H1 (cell line): ENCODE results near the gene DOCK3. TPM values are rescaled to one million over a fixed set of nuclear protein-coding genes. Genes with fewer than 3 reads are reported as not detected.

Experiments
- CTCF ChIA-PET: fragments of 300-600 bp; sonication (Branson Sonifier 250); formaldehyde crosslinking; loops from one replicate; lab custom pipeline; 2021; ENCODE audit not compliant: partially characterized antibody; lab: Charles Lee
- POLR2A ChIA-PET: fragments of 300-600 bp; sonication (Branson Sonifier 250); formaldehyde crosslinking; loops from one replicate; lab custom pipeline; 2021; ENCODE audit warnings: inconsistent platforms; ENCODE audit not compliant: partially characterized antibody; lab: Charles Lee
- DNase-seq, 2 experiments: peaks; one replicate each; pipeline versions ENCODE4 v3.0.0 to v3.0.0-alpha.2; 2010 to 2022; ENCODE audit warnings: low spot score in 2 of 2, low read depth in 1 of 2, mixed read lengths in 1 of 2
- FAIRE-seq: peaks from 2 replicates; lab custom pipeline; 2011; peaks lifted over from hg19 to GRCh38; lab: Jason Lieb, UNC
- H2AFZ ChIP-seq: 2 replicates; pipeline ENCODE4 v1.8.1; 2012; ENCODE audit warnings: low read length, inconsistent platforms
- H2AK5ac ChIP-seq: 2 replicates; pipeline ENCODE4 v1.6.1; 2013; ENCODE audit warnings: low read depth, low read length
- H2BK120ac ChIP-seq: replicated peaks from 2 replicates; pipeline ENCODE3; 2013; ENCODE audit warnings: low read depth, low read length, inconsistent platforms
- H2BK12ac ChIP-seq: 2 replicates; pipeline ENCODE4 v1.6.1; 2013; ENCODE audit warnings: low read depth, low read length
- H2BK15ac ChIP-seq: 2 replicates; pipeline ENCODE4 v1.6.1; 2013; ENCODE audit warnings: low read length
- H2BK20ac ChIP-seq: 2 replicates; pipeline ENCODE4 v1.6.1; 2013; ENCODE audit warnings: low read length
- H2BK5ac ChIP-seq: 2 replicates; pipeline ENCODE4 v1.6.1; 2013; ENCODE audit warnings: low read depth, low read length
- H3K14ac ChIP-seq: 2 replicates; pipeline ENCODE4 v1.6.1; 2013; ENCODE audit warnings: inconsistent platforms; ENCODE audit not compliant: insufficient read length
- H3K18ac ChIP-seq: 2 replicates; pipeline ENCODE4 v1.6.1; 2013; ENCODE audit warnings: low read length; ENCODE audit errors: extremely low read depth
- H3K23ac ChIP-seq: 2 replicates; pipeline ENCODE4 v1.6.1; 2013; ENCODE audit warnings: inconsistent platforms; ENCODE audit not compliant: insufficient read length
- H3K23me2 ChIP-seq: 2 replicates; pipeline ENCODE4 v1.6.1; 2013; ENCODE audit warnings: low read depth, low read length
- H3K27ac ChIP-seq: 2 replicates; pipeline ENCODE4 v1.6.1; 2011; ENCODE audit warnings: low read depth, low read length, inconsistent platforms
- H3K27me3 ChIP-seq, 4 experiments: replicated peaks in 1 of 4; 1 replicate in 1 of 4; 2 replicates in 3 of 4; pipeline versions ENCODE4 v1.6.1 to v1.8.1; 2011 to 2013; ENCODE audit warnings: low read length in 3 of 4, mild to moderate bottlenecking in 3 of 4, inconsistent platforms in 2 of 4, mixed read lengths in 2 of 4, moderate library complexity in 1 of 4; ENCODE audit not compliant: control insufficient read depth in 3 of 4, insufficient read depth in 3 of 4; ENCODE audit errors: extremely low read depth in 1 of 4
- H3K36me3 ChIP-seq, 4 experiments: 2 replicates each; pipeline versions ENCODE4 v1.6.1 to v1.8.1; 2011 to 2013; ENCODE audit warnings: mild to moderate bottlenecking in 4 of 4, low read length in 3 of 4, moderate library complexity in 2 of 4, control low read depth in 1 of 4, inconsistent platforms in 1 of 4; ENCODE audit not compliant: insufficient read depth in 4 of 4, control insufficient read depth in 2 of 4
- H3K4ac ChIP-seq: replicated peaks from 2 replicates; pipeline ENCODE3; 2013; ENCODE audit warnings: low read length, low read depth, mixed read lengths, inconsistent platforms; ENCODE audit not compliant: insufficient read length
- H3K4me1 ChIP-seq, 4 experiments: replicated peaks in 1 of 4; 1 replicate in 1 of 4; 2 replicates in 3 of 4; pipeline versions ENCODE4 v1.6.1 to v1.8.1; 2011 to 2013; ENCODE audit warnings: low read length in 3 of 4, inconsistent platforms in 2 of 4, mixed read lengths in 1 of 4; ENCODE audit not compliant: insufficient read depth in 4 of 4, control insufficient read depth in 3 of 4
- H3K4me2 ChIP-seq, 2 experiments: 2 replicates each; pipeline versions ENCODE4 v1.6.1 to v1.8.1; 2011 to 2013; ENCODE audit warnings: low read depth in 2 of 2, low read length in 2 of 2, control low read depth in 1 of 2, inconsistent platforms in 1 of 2, mild to moderate bottlenecking in 1 of 2; ENCODE audit not compliant: insufficient read depth in 1 of 2
- H3K4me3 ChIP-seq, 4 experiments: fragments of 200-600, 300-600 bp in 1 of 4; sonication (generic), shearing (Covaris generic), sonication (Bioruptor Twin) in 1 of 4; 2 replicates each; pipeline versions ENCODE4 v1.5.1 to v1.8.1; 2011 to 2016; ENCODE audit warnings: low read length in 4 of 4, low read depth in 3 of 4, control low read depth in 2 of 4, inconsistent platforms in 2 of 4, mild to moderate bottlenecking in 2 of 4, mixed read lengths in 1 of 4, moderate library complexity in 1 of 4; ENCODE audit not compliant: insufficient read depth in 2 of 4; ENCODE audit errors: extremely low read depth in 1 of 4
- H3K56ac ChIP-seq: replicated peaks from 2 replicates; pipeline ENCODE3; 2013; ENCODE audit warnings: low read depth, mild to moderate bottlenecking, mixed read lengths, low read length, inconsistent platforms; ENCODE audit not compliant: insufficient read length
- H3K79me1 ChIP-seq: 2 replicates; pipeline ENCODE4 v1.6.1; 2013; ENCODE audit warnings: low read depth, low read length, control low read depth
- H3K79me2 ChIP-seq, 2 experiments: 2 replicates each; pipeline versions ENCODE4 v1.6.1 to v1.8.1; 2012 to 2013; ENCODE audit warnings: low read length in 2 of 2, mild to moderate bottlenecking in 2 of 2, inconsistent platforms in 1 of 2; ENCODE audit not compliant: insufficient read depth in 2 of 2, control insufficient read depth in 1 of 2
- H3K9ac ChIP-seq, 4 experiments: replicated peaks in 1 of 4; 1 replicate in 1 of 4; 2 replicates in 3 of 4; pipeline versions ENCODE4 v1.6.1 to v1.8.1; 2011 to 2013; ENCODE audit warnings: low read depth in 3 of 4, low read length in 3 of 4, control low read depth in 2 of 4, mild to moderate bottlenecking in 2 of 4, moderate library complexity in 2 of 4, inconsistent platforms in 1 of 4; ENCODE audit errors: extremely low read depth in 1 of 4
- H3K9me3 ChIP-seq, 2 experiments: 2 replicates each; pipeline versions ENCODE4 v1.6.1 to v1.8.1; 2012 to 2013; ENCODE audit warnings: mild to moderate bottlenecking in 2 of 2, moderate library complexity in 2 of 2, control low read depth in 1 of 2, inconsistent platforms in 1 of 2, low read depth in 1 of 2, low read length in 1 of 2, mixed read lengths in 1 of 2; ENCODE audit not compliant: insufficient read depth in 2 of 2
- H4K20me1 ChIP-seq, 2 experiments: replicated peaks in 1 of 2; 2 replicates each; pipeline versions ENCODE3 to v1.8.1; 2011 to 2013; ENCODE audit warnings: inconsistent platforms in 2 of 2, low read length in 2 of 2, mild to moderate bottlenecking in 1 of 2; ENCODE audit not compliant: insufficient read depth in 2 of 2, control insufficient read depth in 1 of 2
- H4K5ac ChIP-seq: 2 replicates; pipeline ENCODE4 v1.6.1; 2013; ENCODE audit warnings: low read length, low read depth, mixed read lengths, inconsistent platforms; ENCODE audit not compliant: insufficient read length
- H4K8ac ChIP-seq: 2 replicates; pipeline ENCODE4 v1.8.0; 2013; ENCODE audit warnings: mild to moderate bottlenecking, moderate library complexity, low read length, inconsistent platforms; ENCODE audit not compliant: insufficient read depth; ENCODE audit errors: extremely low read depth
- H4K91ac ChIP-seq: replicated peaks from 2 replicates; pipeline ENCODE3; 2013; ENCODE audit warnings: low read length, mixed read lengths, inconsistent platforms; ENCODE audit not compliant: insufficient read length
- KDM5A ChIP-seq: fragments of 200-600 bp; IDR thresholded peaks from 2 replicates; pipeline ENCODE4 v1.7.1; 2012; ENCODE audit warnings: mild to moderate bottlenecking, low read length, inconsistent platforms, mixed read lengths
- TEAD4 ChIP-seq: IDR thresholded peaks from 2 replicates; pipeline ENCODE4 v1.6.1; 2012; ENCODE audit warnings: low read depth, low read length, inconsistent platforms, mixed read lengths
- YY1 ChIP-seq: IDR thresholded peaks from 2 replicates; pipeline ENCODE4 v1.6.1; 2011; ENCODE audit warnings: low read depth, mild to moderate bottlenecking, low read length
- WGBS, 2 experiments: shearing (Covaris generic) in 1 of 2; methylation state at CpG; one replicate each; pipeline versions ENCODE4 v1.1.6 to v1.1.7; 2013 to 2015; ENCODE audit warnings: low lambda C conversion rate in 2 of 2, mixed read lengths in 2 of 2, inconsistent platforms in 1 of 2, low coverage in 1 of 2, missing lambda C conversion rate in 1 of 2; ENCODE audit not compliant: insufficient replicate concordance in 2 of 2, insufficient coverage in 1 of 2, insufficient read length in 1 of 2; ENCODE audit errors: extremely low coverage in 1 of 2, missing lambda C conversion rate in 1 of 2; 5-methylcytosine and 5-hydroxymethylcytosine counted together
- polyA plus RNA-seq, 7 experiments: library from polyadenylated mRNA; depleted of rRNA in 3 of 7; stranded (reverse) in 5 of 7; unstranded in 2 of 7; fragments of >200 nt in 5 of 7; fragments of 200-250 nt in 2 of 7; gene quantifications; 1 replicate in 5 of 7; 2 replicates in 1 of 7; 4 replicates in 1 of 7; pipeline versions ENCODE4 v1.2.1 to v1.2.3, GENCODE V29; 2011 to 2013; ENCODE audit warnings: missing spikeins in 2 of 7, mixed read lengths in 2 of 7
- total RNA-seq: library from RNA; stranded (reverse); fragmentation: NEBNext Ultra II Directional; extraction: Animal tissue kit (Norgen Biotek cat#: 25700); gene quantifications from 2 replicates; pipeline ENCODE4 v1.2.1, GENCODE V29; 2021

The DOCK3 gene
- total and polyA plus RNA-seq, 2 of the 8 experiments (the other 6 are each of a cell fraction or from before 2014, with no cell fraction given): 2.7 to 5.0 TPM

DNA sequence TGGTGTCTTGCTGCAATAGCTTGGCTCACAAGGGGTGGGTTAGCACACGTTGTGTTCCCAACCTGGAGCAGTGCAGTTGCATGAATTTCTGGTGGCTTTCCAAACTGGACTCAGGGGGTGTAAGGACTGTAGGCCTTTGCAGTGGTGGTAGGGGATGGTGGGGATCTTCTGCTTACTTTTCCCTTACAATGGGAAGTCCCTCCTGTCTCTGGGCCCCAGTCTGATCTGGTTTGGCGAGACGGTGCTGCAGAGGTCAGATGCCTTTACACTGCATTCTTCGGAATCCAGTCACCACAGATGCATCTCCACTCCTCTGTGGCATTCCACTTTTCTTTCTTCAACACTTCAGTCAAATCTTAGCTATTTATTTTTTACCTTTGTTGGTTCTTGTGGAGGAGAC is 132.1 kb downstream of the DOCK3 start:
- Histone ChIP-seq H3K9me3 (peaks cover 3 to 14% of the 10 kb centered on the region in 2 experiments), H4K5ac (no peak overlapping the region), H3K4me1 (peaks cover 0 to 11% (median 2%) of the 10 kb centered on the region in 4 experiments; a peak in 6 of 7 replicates), H3K9ac (no peak overlapping the region), H2BK120ac (no peak overlapping the region), H2AFZ (no peak overlapping the region), H3K27me3 (no peaks in the 10 kb centered on the region), H3K79me2 (no peaks in the 10 kb centered on the region; a peak in 1 of 4 replicates), H4K91ac (peak overlapping the region; percentile 25), H3K4ac (no peak overlapping the region), H4K8ac (no peak overlapping the region), H2BK5ac (peak overlapping the region; percentile 55), H3K23ac (no peak overlapping the region), H3K56ac (no peak overlapping the region), H3K4me3 (no peak overlapping the region), H3K4me2 (0 out of 4 replicates have a peak overlapping the region, but pooled peaks of 1 of the 2 experiments have one; percentile 33), H2BK20ac (peak overlapping the region; percentile 63; the same call in 1 of the 2 replicates), H3K79me1 (no peaks in the 10 kb centered on the region), H2BK12ac (peak overlapping the region; percentile 78), H2AK5ac (no peak overlapping the region), H2BK15ac (no peak overlapping the region), H3K18ac (peak overlapping the region; percentile 86; the same call in 1 of the 2 replicates), H3K36me3 (peaks cover 0 to 5% (median 0%) of the 10 kb centered on the region in 4 experiments; a peak in 1 of 8 replicates), H3K23me2 (no peaks in the 10 kb centered on the region; the same call in 1 of the 2 replicates), H3K14ac (no peak overlapping the region), H4K20me1 (no peaks in the 10 kb centered on the region), H3K27ac (no peak overlapping the region)
- ChIA-PET POLR2A (interaction anchor here (2.5 kb wide), 1 partner anchor 12 kb away, joined by 7 read pairs; no protein-coding TSS in a partner anchor), CTCF (interaction anchor here (0.6 to 1.3 kb wide), 2 partner anchors 192 to 226 kb away, joined by 3 read pairs; no protein-coding TSS in a partner anchor)
- peak; percentile 19 for FAIRE-seq
- peak in 1 of 2 experiments; percentile 43 for DNase-seq
- WGBS, 2 experiments: 91% methylated on average over 4 of the region's 4 CpGs; no CpG with 5 or more reads in 1 of the 2 experiments
- 0 out of 2 replicates have a peak, but pooled peaks have one; percentile 26 for TF ChIP-seq YY1
- peak; percentile 74; the same call in 1 of the 2 replicates for TF ChIP-seq TEAD4
- no peak for TF ChIP-seq KDM5A
